A673 (cell line): ENCODE measurements around the gene MANSC1.

ENCODE experiments used
- EZH2 ChIP-seq: fragments of 200-600 bp; sonication (generic); IDR thresholded peaks from 2 replicates; pipeline ENCODE4 v1.6.1; 2017; ENCODE audit warnings: borderline replicate concordance, low read depth, mild to moderate bottlenecking, mixed read lengths, antibody characterized with exemption, low read length; ENCODE audit not compliant: poor library complexity, severe bottlenecking
- TF ChIP-seq, protein P1 (sequence below): fragments of 300-800, 200-600 bp; sonication (generic); conservative IDR thresholded peaks from 2 replicates; pipeline ENCODE4 v1.5.1; 2017; ENCODE audit warnings: low read depth, mild to moderate bottlenecking, antibody characterized with exemption, low read length, moderate library complexity, mixed read lengths

DNA sequence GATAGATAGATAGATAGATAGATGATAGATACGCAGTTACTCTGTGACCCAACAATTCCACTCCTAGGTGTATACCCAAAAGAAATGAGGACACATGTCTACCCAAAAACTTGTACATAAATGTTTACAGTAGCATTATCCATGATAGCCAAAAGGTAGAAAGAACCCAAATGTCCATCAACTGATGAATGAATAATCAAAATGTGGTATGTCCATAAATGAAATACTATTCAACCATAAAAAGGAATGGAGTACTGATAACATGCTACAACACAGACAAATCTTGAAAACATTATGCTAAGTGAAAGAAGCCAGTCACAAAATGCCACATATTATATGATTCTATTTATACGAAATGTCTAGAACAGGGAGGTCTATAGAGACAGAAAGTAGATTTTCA lies 47.1 kb downstream of the MANSC1 start:
- TF ChIP-seq, protein P1, sequence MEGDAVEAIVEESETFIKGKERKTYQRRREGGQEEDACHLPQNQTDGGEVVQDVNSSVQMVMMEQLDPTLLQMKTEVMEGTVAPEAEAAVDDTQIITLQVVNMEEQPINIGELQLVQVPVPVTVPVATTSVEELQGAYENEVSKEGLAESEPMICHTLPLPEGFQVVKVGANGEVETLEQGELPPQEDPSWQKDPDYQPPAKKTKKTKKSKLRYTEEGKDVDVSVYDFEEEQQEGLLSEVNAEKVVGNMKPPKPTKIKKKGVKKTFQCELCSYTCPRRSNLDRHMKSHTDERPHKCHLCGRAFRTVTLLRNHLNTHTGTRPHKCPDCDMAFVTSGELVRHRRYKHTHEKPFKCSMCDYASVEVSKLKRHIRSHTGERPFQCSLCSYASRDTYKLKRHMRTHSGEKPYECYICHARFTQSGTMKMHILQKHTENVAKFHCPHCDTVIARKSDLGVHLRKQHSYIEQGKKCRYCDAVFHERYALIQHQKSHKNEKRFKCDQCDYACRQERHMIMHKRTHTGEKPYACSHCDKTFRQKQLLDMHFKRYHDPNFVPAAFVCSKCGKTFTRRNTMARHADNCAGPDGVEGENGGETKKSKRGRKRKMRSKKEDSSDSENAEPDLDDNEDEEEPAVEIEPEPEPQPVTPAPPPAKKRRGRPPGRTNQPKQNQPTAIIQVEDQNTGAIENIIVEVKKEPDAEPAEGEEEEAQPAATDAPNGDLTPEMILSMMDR = no peak
- TF ChIP-seq EZH2 = no peak
